GM12872 (cell line): ENCODE measurements around the gene LATS1.

ENCODE experiments used
- TF ChIP-seq, protein P1 (sequence below): IDR thresholded peaks from 3 replicates; pipeline ENCODE4 v1.5.1; 2011; ENCODE audit warnings: low read depth, mild to moderate bottlenecking, low read length, moderate library complexity; ENCODE audit not compliant: insufficient read depth

Gene LATS1

DNA sequence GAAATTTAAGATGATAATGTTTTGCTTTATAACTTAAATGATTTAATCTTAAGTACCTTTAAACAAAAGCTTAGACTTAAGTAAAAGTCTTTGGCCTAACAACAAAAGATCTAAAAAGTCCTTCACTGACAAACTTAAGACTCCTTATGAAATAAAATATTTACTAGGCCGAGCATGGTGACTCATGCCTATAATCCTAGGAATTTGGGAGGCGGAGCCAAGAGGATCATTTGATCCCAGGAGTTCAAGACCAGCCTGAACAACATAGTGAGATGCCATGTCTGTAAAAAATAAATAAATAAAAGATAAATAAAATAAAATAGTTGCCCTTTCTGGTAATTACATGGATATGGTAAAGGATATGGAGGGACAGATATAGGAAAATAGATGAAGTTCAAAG lies 81.8 kb downstream of the LATS1 start:
- TF ChIP-seq, protein P1, sequence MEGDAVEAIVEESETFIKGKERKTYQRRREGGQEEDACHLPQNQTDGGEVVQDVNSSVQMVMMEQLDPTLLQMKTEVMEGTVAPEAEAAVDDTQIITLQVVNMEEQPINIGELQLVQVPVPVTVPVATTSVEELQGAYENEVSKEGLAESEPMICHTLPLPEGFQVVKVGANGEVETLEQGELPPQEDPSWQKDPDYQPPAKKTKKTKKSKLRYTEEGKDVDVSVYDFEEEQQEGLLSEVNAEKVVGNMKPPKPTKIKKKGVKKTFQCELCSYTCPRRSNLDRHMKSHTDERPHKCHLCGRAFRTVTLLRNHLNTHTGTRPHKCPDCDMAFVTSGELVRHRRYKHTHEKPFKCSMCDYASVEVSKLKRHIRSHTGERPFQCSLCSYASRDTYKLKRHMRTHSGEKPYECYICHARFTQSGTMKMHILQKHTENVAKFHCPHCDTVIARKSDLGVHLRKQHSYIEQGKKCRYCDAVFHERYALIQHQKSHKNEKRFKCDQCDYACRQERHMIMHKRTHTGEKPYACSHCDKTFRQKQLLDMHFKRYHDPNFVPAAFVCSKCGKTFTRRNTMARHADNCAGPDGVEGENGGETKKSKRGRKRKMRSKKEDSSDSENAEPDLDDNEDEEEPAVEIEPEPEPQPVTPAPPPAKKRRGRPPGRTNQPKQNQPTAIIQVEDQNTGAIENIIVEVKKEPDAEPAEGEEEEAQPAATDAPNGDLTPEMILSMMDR: no peak

DNA sequence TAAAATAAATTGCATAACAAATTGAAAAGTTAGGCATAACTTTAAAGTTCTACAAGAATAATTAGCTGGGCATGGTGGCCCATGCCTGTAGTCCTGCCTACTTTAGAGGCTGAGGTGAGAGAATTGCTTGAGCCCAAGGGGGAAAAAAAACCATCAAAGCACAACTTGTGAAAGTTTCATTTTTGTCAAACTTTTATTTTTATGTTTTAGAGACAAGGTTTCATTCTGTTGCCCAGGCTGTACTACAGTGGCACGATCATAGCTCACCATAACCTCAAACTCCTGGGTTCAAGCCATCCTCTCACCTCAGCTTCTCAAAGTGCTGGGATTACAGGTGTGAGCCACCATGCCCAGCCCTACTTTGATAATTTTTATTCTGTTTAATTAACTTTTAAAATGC lies 83.6 kb downstream of the LATS1 start:
- TF ChIP-seq, protein P1: no peak

DNA sequence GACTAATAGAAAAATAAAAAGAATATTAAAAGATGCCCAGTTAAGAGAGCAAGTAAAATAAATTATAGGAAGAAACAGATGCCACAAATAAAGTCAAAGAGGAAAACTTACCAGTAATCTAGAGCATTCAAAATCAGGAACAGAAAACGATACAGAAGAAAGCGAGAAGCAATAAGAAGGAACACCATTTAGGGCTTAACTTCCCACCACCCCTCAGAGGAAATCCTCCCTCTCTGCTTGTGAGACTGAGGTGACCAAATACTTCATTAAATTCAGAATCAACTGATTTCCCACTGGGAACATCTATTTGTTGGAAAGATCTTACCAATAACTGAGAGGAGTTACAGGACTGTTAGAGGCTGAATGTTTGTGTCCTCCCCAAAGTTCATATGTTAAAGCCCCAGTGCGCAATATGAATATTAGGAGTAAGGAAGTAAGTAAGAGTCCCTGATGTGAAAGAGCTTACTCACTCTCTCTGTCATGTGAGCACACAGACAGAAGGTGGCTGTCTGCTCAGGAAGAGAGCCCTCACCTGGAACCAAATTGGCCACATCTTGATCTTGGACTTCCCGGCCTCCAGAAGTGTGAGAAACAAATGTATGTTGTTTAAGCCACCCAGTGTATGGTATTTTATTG lies 88.9 kb downstream of the LATS1 start:
- TF ChIP-seq, protein P1: no peak

DNA sequence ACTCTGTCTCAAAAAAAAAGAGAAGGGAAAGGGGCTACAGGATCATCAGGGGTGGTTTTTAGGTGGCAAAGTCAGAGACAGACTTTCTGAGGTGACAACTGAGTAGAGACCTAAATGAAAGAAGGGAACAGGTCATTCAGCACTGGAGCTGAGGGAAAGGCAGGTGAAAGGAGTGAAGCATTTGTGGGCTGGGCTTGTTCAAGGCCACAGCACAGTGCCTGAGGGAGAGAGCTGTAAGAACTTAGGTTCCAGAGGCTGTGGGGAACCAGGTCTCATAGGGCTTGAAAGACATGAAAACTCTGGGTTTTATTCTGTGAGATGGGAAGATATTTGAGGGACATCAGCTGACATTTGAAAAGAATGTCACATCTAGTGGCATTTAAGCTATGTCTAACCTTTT lies 90.2 kb downstream of the LATS1 start:
- TF ChIP-seq, protein P1: no peak

DNA sequence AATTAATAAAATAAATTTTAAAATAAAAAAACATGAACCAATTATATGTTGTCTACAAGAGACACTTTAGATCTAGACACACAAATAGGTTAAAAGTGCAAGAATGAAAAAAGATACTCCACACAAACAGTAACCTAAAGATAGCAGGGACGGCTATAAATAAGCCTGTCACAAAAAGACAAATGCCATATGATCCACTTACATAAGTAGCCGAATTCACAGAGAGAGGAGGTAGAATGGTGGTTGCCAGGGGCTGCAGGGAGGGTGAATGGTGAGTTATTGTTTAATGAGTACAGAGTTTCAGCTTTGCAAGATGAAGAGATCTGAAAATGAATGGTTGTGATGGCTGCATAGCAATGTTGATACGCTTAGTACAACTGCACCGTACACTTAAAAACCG lies 102.1 kb downstream of the LATS1 start:
- TF ChIP-seq, protein P1: no peak

DNA sequence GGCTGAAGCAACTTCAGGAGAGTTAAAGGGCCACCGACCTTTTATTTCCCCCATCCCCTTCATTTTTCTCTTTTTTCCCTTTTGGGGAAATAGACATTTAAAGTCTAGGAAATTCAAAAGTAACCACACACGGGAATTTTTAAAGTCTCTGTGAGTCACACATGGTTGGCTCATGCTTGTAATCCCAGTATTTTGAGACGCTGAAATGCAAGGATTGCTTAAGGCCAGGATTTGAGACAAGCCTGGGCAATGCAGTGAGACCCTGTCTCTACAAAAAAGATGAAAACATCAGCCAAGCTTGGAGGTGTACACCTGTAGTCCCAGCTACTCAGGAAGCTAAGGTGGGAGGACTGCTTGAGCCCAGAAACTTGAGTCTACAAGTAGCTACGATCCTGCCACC lies 103.6 kb downstream of the LATS1 start:
- TF ChIP-seq, protein P1: no peak

DNA sequence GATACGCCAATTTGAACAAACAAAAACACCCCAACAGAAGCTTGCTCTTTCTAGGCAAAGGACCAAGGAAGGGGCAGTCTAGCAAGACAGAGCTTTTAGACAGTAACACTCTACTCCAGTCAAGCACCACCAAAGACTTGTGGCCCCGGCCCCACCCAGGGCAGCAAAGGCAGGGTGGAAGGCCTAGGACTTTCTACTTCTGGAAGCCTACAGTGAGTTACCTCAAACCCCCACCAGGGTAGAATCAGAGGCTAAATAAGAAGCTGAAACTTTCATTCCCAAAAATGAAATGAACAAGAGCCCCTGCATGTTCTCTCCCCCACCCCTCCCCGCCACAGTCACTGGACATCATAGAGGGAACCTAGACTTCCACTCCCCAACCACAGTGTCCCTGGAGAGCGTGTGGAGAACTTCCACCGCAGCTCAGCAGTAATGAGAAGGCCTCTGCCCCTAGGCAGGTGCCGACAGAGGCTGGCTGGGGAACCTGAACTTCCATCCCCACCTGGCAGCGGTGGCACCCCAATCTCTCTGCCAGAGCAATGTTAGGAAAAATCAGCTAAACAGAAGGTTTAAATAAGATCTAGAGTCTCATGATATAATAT lies 109.4 kb downstream of the LATS1 start:
- TF ChIP-seq, protein P1: no peak; the same call in 2 of the 3 replicates
